KMS-11 (cell line): ENCODE data around the gene PROX2.

Experiments
- H2AFZ ChIP-seq: fragments of 200-600 bp; sonication (generic); 2 replicates; pipeline ENCODE4 v1.6.1; 2016; ENCODE audit warnings: antibody characterized with exemption, mixed run types, low read depth
- H3K27ac ChIP-seq: fragments of 200-600 bp; sonication (generic); 2 replicates; pipeline ENCODE4 v1.6.1; 2016; ENCODE audit warnings: mild to moderate bottlenecking, mixed run types
- H3K27me3 ChIP-seq: fragments of 200-600 bp; sonication (generic); 2 replicates; pipeline ENCODE4 v1.6.1; 2017; ENCODE audit warnings: mild to moderate bottlenecking, low read depth, mixed run types, moderate library complexity; ENCODE audit not compliant: insufficient read depth
- H3K36me3 ChIP-seq: fragments of 200-600 bp; sonication (generic); 2 replicates; pipeline ENCODE4 v1.6.1; 2017; ENCODE audit warnings: mild to moderate bottlenecking, mixed run types; ENCODE audit not compliant: insufficient read depth
- H3K4me1 ChIP-seq: fragments of 200-600 bp; sonication (generic); 2 replicates; pipeline ENCODE4 v1.6.1; 2016; ENCODE audit warnings: mild to moderate bottlenecking, low read depth, mixed run types; ENCODE audit not compliant: poor library complexity, severe bottlenecking
- H3K4me2 ChIP-seq: fragments of 200-600 bp; sonication (generic); 2 replicates; pipeline ENCODE4 v1.7.0; 2016; ENCODE audit warnings: mild to moderate bottlenecking, mixed run types
- H3K4me3 ChIP-seq: fragments of 200-600 bp; sonication (generic); IDR thresholded peaks from 2 replicates; pipeline ENCODE4 v1.6.1; 2017; ENCODE audit warnings: low read depth, low read length, mixed read lengths; ENCODE audit not compliant: insufficient read depth
- H3K79me2 ChIP-seq: fragments of 200-600 bp; sonication (generic); 2 replicates; pipeline ENCODE4 v1.6.1; 2016; ENCODE audit warnings: low read depth, mixed run types; ENCODE audit not compliant: insufficient read depth
- H3K9ac ChIP-seq: fragments of 200-600 bp; sonication (generic); 2 replicates; pipeline ENCODE4 v1.6.1; 2016; ENCODE audit warnings: mild to moderate bottlenecking, mixed run types
- H4K20me1 ChIP-seq: fragments of 200-600 bp; sonication (generic); 2 replicates; pipeline ENCODE4 v1.6.1; 2016; ENCODE audit warnings: mild to moderate bottlenecking, mixed run types; ENCODE audit not compliant: insufficient read depth
- TF ChIP-seq, protein P1 (sequence below): fragments of 200-600 bp; sonication (generic); conservative IDR thresholded peaks from 2 replicates; pipeline ENCODE4 v1.6.1; 2017; ENCODE audit warnings: low read depth, mild to moderate bottlenecking, antibody characterized with exemption, low read length, moderate library complexity, mixed read lengths

PROX2 gene

DNA sequence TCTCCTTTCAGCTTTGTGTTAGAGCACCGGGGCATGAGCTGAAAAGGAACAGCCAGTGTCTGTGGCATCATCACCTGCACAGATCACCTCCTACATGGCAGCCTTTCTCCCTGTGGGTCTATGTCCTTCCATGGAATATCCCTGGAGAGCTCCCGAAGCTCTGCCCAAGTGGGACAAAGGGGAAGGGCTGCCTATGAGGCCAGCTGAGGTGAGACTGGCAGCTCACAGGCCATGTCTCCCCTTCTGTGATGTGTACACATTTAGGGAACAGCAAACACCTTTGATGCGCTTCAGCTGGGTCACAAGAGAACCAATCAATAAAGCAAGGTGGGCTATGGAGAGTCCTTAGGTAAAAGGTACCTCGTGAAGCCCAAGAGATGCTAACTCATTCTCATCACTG lies 4.1 kb downstream of the PROX2 start:
- no peaks in the 10 kb centered on the region for H3K4me1 ChIP-seq
- H3K9ac ChIP-seq: no peak overlapping the region
- no peak overlapping the region for H3K4me2 ChIP-seq
- H3K79me2 ChIP-seq: no peaks in the 10 kb centered on the region
- H3K36me3 ChIP-seq: no peaks in the 10 kb centered on the region
- no peak overlapping the region for H3K27ac ChIP-seq
- TF ChIP-seq, protein P1, sequence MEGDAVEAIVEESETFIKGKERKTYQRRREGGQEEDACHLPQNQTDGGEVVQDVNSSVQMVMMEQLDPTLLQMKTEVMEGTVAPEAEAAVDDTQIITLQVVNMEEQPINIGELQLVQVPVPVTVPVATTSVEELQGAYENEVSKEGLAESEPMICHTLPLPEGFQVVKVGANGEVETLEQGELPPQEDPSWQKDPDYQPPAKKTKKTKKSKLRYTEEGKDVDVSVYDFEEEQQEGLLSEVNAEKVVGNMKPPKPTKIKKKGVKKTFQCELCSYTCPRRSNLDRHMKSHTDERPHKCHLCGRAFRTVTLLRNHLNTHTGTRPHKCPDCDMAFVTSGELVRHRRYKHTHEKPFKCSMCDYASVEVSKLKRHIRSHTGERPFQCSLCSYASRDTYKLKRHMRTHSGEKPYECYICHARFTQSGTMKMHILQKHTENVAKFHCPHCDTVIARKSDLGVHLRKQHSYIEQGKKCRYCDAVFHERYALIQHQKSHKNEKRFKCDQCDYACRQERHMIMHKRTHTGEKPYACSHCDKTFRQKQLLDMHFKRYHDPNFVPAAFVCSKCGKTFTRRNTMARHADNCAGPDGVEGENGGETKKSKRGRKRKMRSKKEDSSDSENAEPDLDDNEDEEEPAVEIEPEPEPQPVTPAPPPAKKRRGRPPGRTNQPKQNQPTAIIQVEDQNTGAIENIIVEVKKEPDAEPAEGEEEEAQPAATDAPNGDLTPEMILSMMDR: no peak
- no peaks in the 10 kb centered on the region for H3K27me3 ChIP-seq
- no peaks in the 10 kb centered on the region for H4K20me1 ChIP-seq
- H3K4me3 ChIP-seq: no peak overlapping the region
- no peak overlapping the region for H2AFZ ChIP-seq

DNA sequence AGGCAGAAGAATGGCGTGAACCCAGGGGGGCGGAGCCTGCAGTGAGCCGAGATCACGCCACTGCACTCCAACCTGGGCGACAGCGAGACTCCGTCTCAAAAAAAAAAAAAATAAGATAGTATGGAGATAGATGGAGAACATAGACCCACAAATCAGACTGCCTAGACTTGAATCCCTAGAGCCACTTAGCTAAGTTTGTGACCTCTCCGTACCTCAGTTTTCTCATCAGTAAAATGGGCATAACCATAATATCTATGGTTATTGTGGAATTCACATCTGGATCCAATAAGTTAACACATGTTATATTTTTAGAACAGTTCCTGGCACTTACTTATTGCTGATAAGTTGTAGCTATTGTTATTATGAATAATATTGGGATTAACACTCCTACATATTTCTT lies 7.2 kb downstream of the PROX2 start:
- Histone ChIP-seq H3K27ac (no peak overlapping the region), H3K36me3 (no peaks in the 10 kb centered on the region), H2AFZ (no peak overlapping the region), H3K79me2 (no peaks in the 10 kb centered on the region), H3K4me2 (no peak overlapping the region), H3K9ac (no peak overlapping the region), H3K4me3 (no peak overlapping the region), H4K20me1 (no peaks in the 10 kb centered on the region), H3K27me3 (no peaks in the 10 kb centered on the region), H3K4me1 (no peaks in the 10 kb centered on the region)
- TF ChIP-seq, protein P1: no peak

DNA sequence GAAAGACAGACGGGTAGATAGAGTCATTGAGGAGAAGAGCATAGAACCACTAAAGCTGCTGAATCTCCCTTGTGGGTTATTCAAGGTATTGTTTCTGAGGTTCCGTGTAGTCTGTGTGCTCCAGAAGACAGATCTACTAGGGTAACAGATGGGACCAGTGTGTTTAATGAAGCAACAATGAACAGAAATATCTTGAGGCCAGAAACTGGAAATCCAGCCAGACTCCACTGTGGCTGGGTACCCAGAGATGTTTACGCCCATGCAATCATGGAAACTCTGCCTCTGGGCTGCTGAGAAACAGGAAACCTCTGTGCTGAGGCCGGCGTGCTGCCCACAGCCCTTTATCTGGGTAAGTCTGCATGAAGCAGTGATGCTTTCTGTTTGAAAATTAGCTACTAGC lies 8.3 kb downstream of the PROX2 start:
- Histone ChIP-seq H3K79me2 (no peaks in the 10 kb centered on the region), H3K27ac (no peak overlapping the region), H3K4me3 (no peak overlapping the region), H3K4me1 (no peaks in the 10 kb centered on the region), H3K4me2 (no peak overlapping the region), H3K9ac (no peak overlapping the region), H3K36me3 (no peaks in the 10 kb centered on the region), H3K27me3 (no peaks in the 10 kb centered on the region), H2AFZ (no peak overlapping the region), H4K20me1 (no peaks in the 10 kb centered on the region)
- TF ChIP-seq, protein P1: no peak

DNA sequence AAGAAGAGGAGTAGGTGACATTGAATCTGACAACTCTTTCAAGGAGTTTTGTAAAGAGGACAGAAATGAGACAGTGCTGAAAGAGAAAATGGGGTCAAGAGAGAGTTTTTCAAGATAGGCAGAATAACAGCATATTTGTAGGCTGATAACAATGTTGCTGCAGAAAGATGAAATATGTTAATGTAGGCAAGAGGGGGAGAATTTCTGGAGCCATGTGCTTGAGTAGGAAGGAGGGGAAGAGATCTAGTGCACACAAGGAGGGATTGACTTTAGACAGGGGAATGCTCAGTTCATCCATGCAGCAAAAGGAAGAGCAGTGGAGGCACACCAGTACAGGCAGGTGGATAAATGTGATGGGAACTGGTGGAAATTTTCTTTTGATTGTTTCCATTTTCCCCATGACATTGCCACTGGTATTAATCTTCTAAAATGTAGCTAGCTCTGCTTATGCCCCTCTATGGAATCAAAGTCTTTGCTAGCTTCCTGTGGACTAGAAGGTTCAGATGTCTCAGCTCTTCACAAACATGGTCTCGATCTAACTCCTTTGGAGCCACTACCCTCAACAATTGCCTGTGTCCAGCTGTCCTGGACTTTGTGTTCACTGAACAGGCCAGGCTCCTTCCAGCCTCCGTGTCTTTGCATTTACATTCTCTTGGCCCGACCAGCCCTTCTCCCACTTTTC lies 9.1 kb downstream of the PROX2 start:
- H3K4me1 ChIP-seq: no peaks in the 10 kb centered on the region
- TF ChIP-seq, protein P1: no peak
- H3K36me3 ChIP-seq: no peaks in the 10 kb centered on the region
- no peaks in the 10 kb centered on the region for H3K79me2 ChIP-seq
- H3K27ac ChIP-seq: no peak overlapping the region
- no peak overlapping the region for H2AFZ ChIP-seq
- no peaks in the 10 kb centered on the region for H3K27me3 ChIP-seq
- H4K20me1 ChIP-seq: no peaks in the 10 kb centered on the region
- no peak overlapping the region for H3K9ac ChIP-seq
- no peak overlapping the region for H3K4me2 ChIP-seq
- H3K4me3 ChIP-seq: no peak overlapping the region
